Aorta (tissue), 5 donors: ENCODE data around the gene YPEL4. TPM values are rescaled to one million over a fixed set of nuclear protein-coding genes. Genes with fewer than 3 reads are reported as not detected.

Experiments
- ATAC-seq: fragments of 200-7000 bp; cut with Tn5 transposase; one replicate; pipeline ENCODE4 v1.9.1; 2022; ENCODE audit warnings: moderate library complexity; ENCODE audit not compliant: low FRiP score
- DNase-seq, 2 donors: peaks; one replicate each; pipeline ENCODE4 v3.0.0-alpha.2; 2020
- H3K27ac ChIP-seq, 2 donors: one replicate each; pipeline ENCODE4 v1.5.1; 2013; ENCODE audit warnings: low read length in 2 of 2, mild to moderate bottlenecking in 2 of 2, moderate library complexity in 2 of 2, control low read depth in 1 of 2, inconsistent platforms in 1 of 2, low read depth in 1 of 2
- H3K27me3 ChIP-seq, 2 donors: one replicate each; pipeline ENCODE4 v1.6.1; 2013; ENCODE audit warnings: control low read depth in 1 of 2, low read length in 1 of 2, mild to moderate bottlenecking in 1 of 2, moderate library complexity in 1 of 2; ENCODE audit not compliant: insufficient read depth in 2 of 2, control insufficient read depth in 1 of 2
- H3K36me3 ChIP-seq, 2 donors: one replicate each; pipeline ENCODE4 v1.6.1; 2013; ENCODE audit warnings: control low read depth in 1 of 2, low read length in 1 of 2, mild to moderate bottlenecking in 1 of 2; ENCODE audit not compliant: insufficient read depth in 2 of 2, control insufficient read depth in 1 of 2
- H3K4me1 ChIP-seq, 2 donors: one replicate each; pipeline ENCODE4 v1.6.1; 2013; ENCODE audit warnings: low read length in 2 of 2, control low read depth in 1 of 2, mild to moderate bottlenecking in 1 of 2, moderate library complexity in 1 of 2; ENCODE audit not compliant: insufficient read depth in 2 of 2, control insufficient read depth in 1 of 2
- H3K4me3 ChIP-seq, 2 donors: one replicate each; pipeline ENCODE4 v1.5.1; 2013; ENCODE audit warnings: low read length in 2 of 2, control low read depth in 1 of 2, mild to moderate bottlenecking in 1 of 2
- H3K9me3 ChIP-seq: one replicate; pipeline ENCODE4 v1.6.1; 2013; ENCODE audit warnings: mild to moderate bottlenecking, low read length; ENCODE audit not compliant: control insufficient read depth
- WGBS, 2 donors: extraction: QIAGEN DNeasy Blood & Tissue Kit; methylation state at CpG; one replicate each; pipeline ENCODE4 v1.1.7; 2013; 5-methylcytosine and 5-hydroxymethylcytosine counted together
- intact Hi-C, 2 donors: fragments of 100-400 bp; cut with DNase I; formaldehyde crosslinking; loops; one replicate each; pipeline versions ENCODE4 v1.14.2 to v1.15.0; 2022
- polyA plus RNA-seq, 2 donors: library from polyadenylated mRNA; stranded (reverse); fragments of 200-250 nt; gene quantifications; one replicate each; pipeline ENCODE4 v1.2.3, GENCODE V29; 2013
- total RNA-seq, 2 donors: library from RNA; stranded (reverse); fragmentation: NEBNext Ultra II Directional; extraction: Animal tissue kit (Norgen Biotek cat#: 25700); gene quantifications; one replicate each; pipeline ENCODE4 v1.2.1, GENCODE V29; 2021
- donor health status: healthy with polysubstance abuse.
- donor health status: Bipolar disorder and iron deficiency.
- donor health status: DM: no; HTN: no; CAD: no.
- donor health status: DM: no; HTN: no; CAD: no.
- donor health status: DM: yes; HTN: yes; CAD: no.

The YPEL4 gene
- total and polyA plus RNA-seq, 4 donors = 0.97 to 6.2 (median 2.4) TPM

DNA sequence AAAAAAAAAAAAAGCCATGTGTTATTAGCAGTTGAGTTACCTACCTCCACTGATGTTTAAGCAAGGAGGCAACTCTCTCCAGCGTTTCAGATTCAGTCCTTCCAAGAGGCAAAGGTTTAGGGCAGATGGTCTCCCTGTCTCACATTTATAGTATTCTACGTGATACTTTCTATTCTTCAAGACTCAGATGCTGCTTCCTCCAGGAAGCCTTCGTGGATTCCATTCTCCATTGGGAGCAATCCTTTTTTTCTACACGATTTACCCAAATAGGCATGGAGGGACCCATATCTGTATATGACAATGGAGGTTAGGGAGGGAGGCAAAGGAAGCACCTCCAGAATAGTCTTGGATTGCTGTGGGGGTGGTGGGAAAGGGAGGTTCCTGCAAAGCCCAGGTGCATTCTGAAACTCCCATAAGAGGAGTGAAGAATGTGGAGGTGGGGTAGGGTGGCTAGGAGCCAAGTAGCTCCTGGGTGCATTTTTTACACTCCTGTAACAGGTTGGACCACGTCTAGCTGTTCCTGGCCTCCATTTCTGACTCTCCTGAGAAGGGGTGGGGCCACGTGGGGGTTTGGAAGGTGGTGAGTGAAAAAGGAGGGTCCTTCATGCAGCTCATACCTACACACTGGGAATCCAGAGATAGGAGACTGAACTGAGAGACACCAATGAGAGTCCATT lies 16.2 kb downstream of the YPEL4 start:
- Histone ChIP-seq H3K4me1 (no peaks in the 10 kb centered on the region), H3K4me3 (no peak overlapping the region), H3K27me3 (no peaks in the 10 kb centered on the region), H3K9me3 (no peaks in the 10 kb centered on the region), H3K36me3 (no peaks in the 10 kb centered on the region), H3K27ac (no peak overlapping the region)
- no peak for ATAC-seq
- no peak for DNase-seq
- 82 to 88% methylated on average over 6 of the region's 6 CpGs for WGBS, 2 donors
- intact Hi-C loops = no loop called here

DNA sequence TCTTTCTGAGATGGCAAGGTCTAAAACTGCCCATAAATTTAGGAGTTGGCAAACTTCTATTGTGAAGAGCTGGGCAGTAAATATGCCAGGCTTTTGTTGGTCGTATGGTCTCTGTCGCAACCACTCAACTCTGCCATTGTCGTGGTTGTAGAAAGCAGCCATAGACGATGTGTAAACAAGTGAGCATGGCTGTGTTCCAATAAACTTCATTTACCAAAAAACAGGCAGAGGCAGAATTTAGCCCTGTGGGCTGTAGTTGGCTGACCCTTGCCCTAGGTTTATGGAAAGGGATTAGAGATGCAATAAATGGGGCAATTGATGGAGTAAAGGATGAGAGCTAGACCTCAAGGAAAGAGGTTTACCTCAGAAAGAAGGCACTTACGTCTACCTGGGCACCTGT lies 17.6 kb downstream of the YPEL4 start:
- no peak for ATAC-seq
- intact Hi-C loops = no loop called here
- DNase-seq = no peak
- Histone ChIP-seq H3K27me3 (no peaks in the 10 kb centered on the region), H3K4me3 (no peak overlapping the region), H3K27ac (no peak overlapping the region), H3K9me3 (no peaks in the 10 kb centered on the region), H3K4me1 (no peaks in the 10 kb centered on the region), H3K36me3 (no peaks in the 10 kb centered on the region)
- WGBS, 2 donors = 76 to 77% methylated on average over 5 of the region's 5 CpGs

GRCh38 chr11:57630171-57630570 lies 19.5 kb downstream of the YPEL4 start:
- WGBS, 2 donors = 34 to 38% methylated on average over 2 of the region's 2 CpGs
- ATAC-seq (no peak), DNase-seq (no peak)
- H3K4me3 ChIP-seq = no peak overlapping the region
- no peaks in the 10 kb centered on the region for H3K27me3 ChIP-seq
- intact Hi-C loops = no loop called here
- no peak overlapping the region for H3K27ac ChIP-seq
- H3K36me3 ChIP-seq = no peaks in the 10 kb centered on the region
- no peaks in the 10 kb centered on the region for H3K4me1 ChIP-seq
- no peaks in the 10 kb centered on the region for H3K9me3 ChIP-seq

DNA sequence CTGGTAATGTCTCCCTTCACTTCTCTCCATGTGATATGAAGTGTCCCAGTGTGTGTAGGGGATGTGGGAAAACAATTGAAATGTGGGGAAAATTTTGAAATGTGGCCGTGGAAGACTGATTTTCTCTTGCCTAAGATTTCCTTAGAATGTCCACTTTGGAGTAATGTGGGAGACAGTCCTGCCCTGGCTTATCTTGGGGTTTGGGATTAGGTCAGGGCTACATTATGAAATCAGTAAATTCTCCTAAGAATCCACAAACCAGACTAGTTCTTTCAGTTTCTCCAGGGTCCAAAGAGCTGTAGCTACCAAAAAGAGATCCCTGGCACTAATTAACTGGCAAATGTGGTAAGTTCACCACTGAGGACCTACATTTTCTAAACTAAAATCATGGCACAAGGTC lies 22.8 kb downstream of the YPEL4 start:
- no peak for DNase-seq
- intact Hi-C loops = no loop called here
- no peak overlapping the region for H3K4me3 ChIP-seq
- H3K4me1 ChIP-seq = no peaks in the 10 kb centered on the region
- no peak overlapping the region for H3K27ac ChIP-seq
- ATAC-seq = no peak
- H3K36me3 ChIP-seq = no peaks in the 10 kb centered on the region
- 80 to 85% methylated on average over 1 of the region's 1 CpG for WGBS, 2 donors
- no peaks in the 10 kb centered on the region for H3K27me3 ChIP-seq
- H3K9me3 ChIP-seq = no peaks in the 10 kb centered on the region

DNA sequence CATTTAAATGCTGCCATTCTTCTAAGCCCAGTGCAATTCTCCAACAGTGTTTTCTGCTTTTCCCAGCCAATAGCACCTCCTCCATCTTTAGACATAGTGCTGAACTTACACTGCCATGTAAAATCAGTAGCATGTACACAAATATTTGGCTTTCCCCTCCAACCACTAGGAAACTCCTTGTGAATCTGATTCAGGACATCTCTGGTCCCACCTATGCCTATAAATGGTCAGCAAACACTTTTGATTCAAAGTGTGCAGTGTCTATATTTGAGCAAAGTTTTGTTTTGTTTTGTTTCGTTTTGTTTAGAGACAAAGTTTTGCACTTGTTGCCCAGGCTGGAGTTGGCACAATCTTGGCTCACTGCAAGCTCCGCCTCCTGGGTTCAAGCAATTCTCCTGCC lies 24.8 kb downstream of the YPEL4 start:
- no peak overlapping the region for H3K4me3 ChIP-seq
- intact Hi-C loops = no loop called here
- no peaks in the 10 kb centered on the region for H3K4me1 ChIP-seq
- H3K27ac ChIP-seq = no peak overlapping the region
- H3K27me3 ChIP-seq = no peaks in the 10 kb centered on the region
- ATAC-seq (no peak), DNase-seq (no peak)
- H3K36me3 ChIP-seq = no peaks in the 10 kb centered on the region
- WGBS, 2 donors = 87 to 91% methylated on average over 2 of the region's 2 CpGs
- H3K9me3 ChIP-seq = no peaks in the 10 kb centered on the region

DNA sequence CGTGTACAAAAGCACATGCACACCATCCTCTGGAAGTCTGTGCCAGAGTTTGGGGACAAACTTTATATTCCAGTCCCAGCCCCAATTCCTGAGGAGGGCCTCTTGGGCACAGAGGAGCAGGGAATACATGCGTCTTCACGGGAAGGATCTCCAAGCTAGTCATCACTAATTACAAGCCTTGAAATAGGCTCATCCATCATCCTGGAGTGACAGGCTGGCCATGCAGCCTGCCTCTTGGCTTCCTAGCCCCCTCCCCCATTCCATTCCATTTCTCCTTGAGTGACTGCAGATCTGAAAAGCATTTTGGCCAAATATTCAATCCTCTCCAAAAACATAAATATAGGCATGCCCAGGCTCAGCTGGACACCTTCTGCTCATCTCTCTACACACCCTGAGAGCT lies 27.4 kb downstream of the YPEL4 start:
- Histone ChIP-seq H3K27me3 (no peaks in the 10 kb centered on the region), H3K4me3 (no peak overlapping the region), H3K36me3 (no peaks in the 10 kb centered on the region), H3K4me1 (no peaks in the 10 kb centered on the region), H3K27ac (no peak overlapping the region), H3K9me3 (peaks cover 1% of the 10 kb centered on the region)
- intact Hi-C loops = no loop called here
- 32 to 34% methylated on average over 3 of the region's 3 CpGs for WGBS, 2 donors
- DNase-seq (no peak), ATAC-seq (no peak)

DNA sequence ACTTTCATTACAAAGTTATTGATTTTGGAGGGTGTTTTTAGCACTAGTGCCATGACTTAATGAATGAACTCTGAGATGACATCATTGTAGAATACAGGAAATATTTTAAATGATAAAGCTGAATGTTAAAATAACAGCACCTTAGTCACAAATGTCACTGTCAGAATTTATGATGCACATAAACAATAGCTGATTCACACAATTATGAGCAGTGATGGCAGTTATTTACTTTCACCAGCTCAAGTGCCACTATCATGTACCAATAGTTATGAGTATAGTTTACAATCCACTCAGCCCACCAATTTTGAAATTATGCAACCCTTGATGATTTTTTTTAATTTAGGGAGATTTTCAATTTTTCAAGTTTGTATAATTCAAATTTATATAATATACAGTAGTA lies 29.2 kb downstream of the YPEL4 start:
- Histone ChIP-seq H3K36me3 (peaks cover 0 to 2% of the 10 kb centered on the region in 2 donors), H3K4me3 (no peak overlapping the region), H3K27me3 (no peaks in the 10 kb centered on the region), H3K9me3 (peaks cover 1% of the 10 kb centered on the region), H3K27ac (no peak overlapping the region), H3K4me1 (no peaks in the 10 kb centered on the region)
- no peak for DNase-seq
- ATAC-seq = no peak
- intact Hi-C loops = no loop called here

GRCh38 chr11:57619331-57619730 lies 30.4 kb downstream of the YPEL4 start:
- ATAC-seq (no peak), DNase-seq (no peak)
- Histone ChIP-seq H3K9me3 (peaks cover 1% of the 10 kb centered on the region), H3K27me3 (no peaks in the 10 kb centered on the region), H3K4me3 (no peak overlapping the region), H3K27ac (no peak overlapping the region), H3K36me3 (peaks cover 0 to 4% of the 10 kb centered on the region in 2 donors), H3K4me1 (no peaks in the 10 kb centered on the region)
- WGBS, 2 donors = 96 to 98% methylated on average over 2 of the region's 2 CpGs
- intact Hi-C loops = no loop called here

DNA sequence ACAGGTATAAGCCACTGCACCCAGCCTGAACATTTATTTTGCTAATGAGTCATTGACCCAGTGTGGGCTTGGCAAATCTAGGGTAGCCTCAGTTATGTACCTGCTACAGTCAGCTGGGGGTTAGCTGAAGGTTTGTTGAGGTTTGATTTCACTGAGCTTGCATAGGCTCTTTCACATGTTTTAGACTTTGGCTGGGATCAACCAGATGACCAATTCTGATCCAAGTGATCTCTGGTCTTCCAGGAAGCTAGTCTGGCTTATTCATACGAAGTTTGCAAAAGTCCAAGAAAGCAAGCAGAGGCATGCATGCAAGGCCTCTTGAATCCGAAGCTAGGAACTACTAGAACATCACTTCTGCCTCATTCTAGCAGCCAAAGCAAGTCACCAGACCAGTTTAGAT lies 31.3 kb downstream of the YPEL4 start:
- WGBS, 2 donors = 81 to 86% methylated on average over 2 of the region's 2 CpGs
- peaks cover 0 to 8% of the 10 kb centered on the region in 2 donors for H3K36me3 ChIP-seq
- intact Hi-C loops = no loop called here

More for the DNA sequence above, 31.3 kb downstream of the YPEL4 start:
- DNase-seq (no peak), ATAC-seq (no peak)
- peaks cover 1% of the 10 kb centered on the region for H3K9me3 ChIP-seq
- no peaks in the 10 kb centered on the region for H3K27me3 ChIP-seq
- H3K4me1 ChIP-seq = no peaks in the 10 kb centered on the region
- H3K4me3 ChIP-seq = no peak overlapping the region
- H3K27ac ChIP-seq = no peak overlapping the region
